ENCODE results near the gene TMCO4. TPM values are rescaled to one million over a fixed set of nuclear protein-coding genes. Genes with fewer than 3 reads are reported as not detected.
A peak's percentile ranks its signal among the peaks of the same experiment; 100 is the strongest.

TMCO4 gene
- total and polyA plus RNA-seq, 8 donors: 15.7 to 22.1 (median 18.9) TPM

- peaks cover 13 to 17% of the 10 kb centered on the region in 2 donors for H3K4me1 ChIP-seq
- DNase-seq: no peak
- peak; percentile 71 for ATAC-seq
- intact Hi-C loops (cut with DNase I): loop anchor here in 1 of 2 donors (10.0 kb wide), 1 partner anchor 310 kb away; no protein-coding TSS in a partner anchor
- H3K27ac ChIP-seq: no peak overlapping the region
- H3K36me3 ChIP-seq: no peaks in the 10 kb centered on the region
- no peak for TF ChIP-seq CTCF (IDR thresholded peaks at IDR 0.05)
- H3K4me3 ChIP-seq: no peak overlapping the region
- H3K27me3 ChIP-seq: no peaks in the 10 kb centered on the region
- no peaks in the 10 kb centered on the region for H3K9me3 ChIP-seq
Observed at GRCh38 chr1:19654386-19654785, 145.3 kb downstream of the TMCO4 start.

DNA sequence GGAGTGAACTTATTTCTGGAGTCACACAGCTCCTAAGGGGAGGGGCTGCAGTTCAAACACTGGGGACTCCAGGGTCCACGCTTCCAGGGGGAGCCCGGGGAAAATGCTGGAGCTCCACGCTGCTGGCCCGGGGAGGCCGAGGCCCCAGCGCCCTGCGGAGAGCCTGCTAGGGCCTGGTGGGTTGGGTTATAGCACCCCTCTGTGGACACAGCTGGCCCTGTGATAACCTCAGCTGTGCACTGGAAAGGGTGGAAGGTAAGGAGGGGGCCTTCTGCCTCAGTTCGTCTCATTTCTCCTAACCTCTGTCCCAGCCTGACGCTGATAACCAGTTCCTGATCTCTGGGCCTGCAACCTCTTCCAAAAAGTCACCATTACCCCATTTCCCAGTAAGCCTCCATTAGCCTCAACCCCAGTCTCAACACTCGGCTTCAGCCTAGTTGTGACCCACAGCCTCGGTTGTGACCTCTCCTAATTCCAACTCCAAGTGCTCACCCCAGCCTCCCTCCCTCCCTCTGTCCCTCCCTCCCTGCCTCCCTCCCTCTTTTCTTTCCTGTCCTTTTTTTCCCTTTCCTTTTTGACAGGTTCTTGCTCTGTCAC lies 148.5 kb downstream of the TMCO4 start:
- Histone ChIP-seq H3K36me3 (no peaks in the 10 kb centered on the region), H3K4me3 (no peak overlapping the region), H3K4me1 (peaks cover 13 to 28% of the 10 kb centered on the region in 2 donors), H3K27me3 (peaks cover 0 to 14% of the 10 kb centered on the region in 2 donors), H3K27ac (peak overlapping the region; percentile 36 to 46), H3K9me3 (no peaks in the 10 kb centered on the region)
- TF ChIP-seq CTCF (IDR thresholded peaks at IDR 0.05): peak; percentile 41 to 45
- peak in 2 of 4 donors; percentile 42 to 67 for DNase-seq
- ATAC-seq: peak; percentile 62
- intact Hi-C loops (cut with DNase I): loop anchor here in 1 of 2 donors (10.0 kb wide), 1 partner anchor 306 kb away; no protein-coding TSS in a partner anchor

DNA sequence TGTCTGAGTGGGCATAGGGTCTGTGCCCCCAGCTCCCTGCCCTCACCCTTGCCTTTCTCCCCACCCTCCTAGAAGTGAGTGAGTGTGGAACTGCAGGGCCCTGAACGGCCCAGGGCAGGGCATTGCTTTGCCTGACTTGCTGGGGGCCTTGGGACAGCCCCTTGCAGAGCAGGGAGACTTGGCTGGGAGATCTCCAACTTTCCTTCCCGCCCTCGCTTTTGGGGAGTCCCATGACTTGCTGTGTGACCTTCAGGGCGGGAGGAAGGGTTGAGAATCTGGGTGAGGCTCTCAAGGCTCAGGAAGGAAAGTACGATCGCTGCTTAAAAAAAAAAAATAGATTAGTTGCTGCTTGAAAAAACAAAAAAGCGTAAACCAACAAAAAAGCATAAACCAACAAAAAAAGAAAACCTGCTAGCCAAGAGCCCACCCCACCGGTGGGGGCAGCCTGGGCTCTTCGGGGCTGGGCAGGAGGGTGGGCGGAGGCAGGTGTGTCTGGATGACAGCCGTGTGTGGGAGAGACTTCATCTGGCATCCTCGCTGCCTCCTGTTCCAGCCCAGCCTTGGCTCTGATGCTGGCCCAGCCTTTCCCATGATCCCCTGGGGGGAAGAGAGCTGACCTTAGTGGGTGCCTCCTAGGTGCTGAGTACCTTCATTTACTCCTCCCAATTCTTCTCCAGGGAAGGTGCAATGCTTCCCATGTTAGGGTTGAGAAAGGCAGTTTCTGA lies 149.1 kb downstream of the TMCO4 start:
- no peak for TF ChIP-seq CTCF (IDR thresholded peaks at IDR 0.05)
- DNase-seq: no peak
- H3K27me3 ChIP-seq: peaks cover 0 to 21% of the 10 kb centered on the region in 2 donors
- intact Hi-C loops (cut with DNase I): loop anchor here in 1 of 2 donors (10.0 kb wide), 1 partner anchor 306 kb away; no protein-coding TSS in a partner anchor
- no peaks in the 10 kb centered on the region for H3K9me3 ChIP-seq
- peaks cover 13 to 33% of the 10 kb centered on the region in 2 donors for H3K4me1 ChIP-seq
- H3K36me3 ChIP-seq: no peaks in the 10 kb centered on the region
- ATAC-seq: no peak
- no peak overlapping the region for H3K4me3 ChIP-seq
- H3K27ac ChIP-seq: peak overlapping the region; percentile 36 to 46

GRCh38 chr1:19648689-19649088 lies 151.0 kb downstream of the TMCO4 start:
- Histone ChIP-seq H3K36me3 (no peaks in the 10 kb centered on the region), H3K27me3 (peaks cover 6 to 36% of the 10 kb centered on the region in 2 donors), H3K4me1 (peaks cover 2 to 43% of the 10 kb centered on the region in 2 donors), H3K4me3 (no peak overlapping the region), H3K9me3 (no peaks in the 10 kb centered on the region), H3K27ac (peak overlapping the region in 1 of 2 donors; percentile 33)
- DNase-seq (no peak), ATAC-seq (no peak)
- intact Hi-C loops (cut with DNase I): loop anchor here in 1 of 2 donors (10.0 kb wide), 1 partner anchor 154 kb away; no protein-coding TSS in a partner anchor
- no peak for TF ChIP-seq CTCF (IDR thresholded peaks at IDR 0.05)

- Histone ChIP-seq H3K9me3 (no peaks in the 10 kb centered on the region), H3K4me1 (peaks cover 0 to 45% of the 10 kb centered on the region in 2 donors), H3K4me3 (no peak overlapping the region), H3K27me3 (peaks cover 6 to 40% of the 10 kb centered on the region in 2 donors), H3K36me3 (no peaks in the 10 kb centered on the region), H3K27ac (peak overlapping the region in 1 of 2 donors; percentile 33)
- TF ChIP-seq CTCF (IDR thresholded peaks at IDR 0.05): no peak
- intact Hi-C loops (cut with DNase I): loop anchor here in 1 of 2 donors (10.0 kb wide), 1 partner anchor 153 kb away; no protein-coding TSS in a partner anchor
- DNase-seq (no peak), ATAC-seq (no peak)
Observed at GRCh38 chr1:19648239-19648638, 151.5 kb downstream of the TMCO4 start.

Data from left lung (tissue), 10 donors.